Peyer's patch (tissue), 4 donors: ENCODE results near the gene CRYL1. TPM values are rescaled to one million over a fixed set of nuclear protein-coding genes. Genes with fewer than 3 reads are reported as not detected.

Experiments
- DNase-seq, 3 donors: peaks; one replicate each; pipeline ENCODE4 v3.0.0-alpha.2; 2017 to 2019
- H3K27ac ChIP-seq, 4 donors: fragments of 200-600 bp; sonication (generic); one replicate each; pipeline ENCODE4 v1.5.1; 2016 to 2019
- H3K27me3 ChIP-seq, 2 donors: fragments of 200-600 bp; sonication (generic); one replicate each; pipeline ENCODE4 v1.5.1; 2019
- H3K36me3 ChIP-seq, 3 donors: fragments of 200-600 bp; sonication (generic); one replicate each; pipeline ENCODE4 v1.5.1; 2016 to 2019
- H3K4me1 ChIP-seq, 4 donors: fragments of 200-600 bp; sonication (generic); one replicate each; pipeline ENCODE4 v1.5.1; 2016 to 2019
- H3K4me3 ChIP-seq, 4 donors: fragments of 200-600 bp; sonication (generic); 1 replicate in 3 of 4; 2 replicates in 1 of 4; pipeline ENCODE4 v1.5.1; 2016 to 2019; ENCODE audit warnings: mild to moderate bottlenecking in 1 of 4
- H3K9me3 ChIP-seq, 4 donors: fragments of 200-600 bp; sonication (generic); one replicate each; pipeline ENCODE4 v1.5.1; 2016 to 2019; ENCODE audit warnings: mild to moderate bottlenecking in 1 of 4
- CTCF ChIP-seq, 6 experiments: fragments of 450-650 bp in 4 of 6; fragments of 200-600 bp in 2 of 6; sonication (generic) in 1 of 6; IDR thresholded peaks; one replicate each; pipeline ENCODE4 v1.5.1; 2017 to 2019; ENCODE audit warnings: antibody characterized with exemption in 6 of 6, mild to moderate bottlenecking in 3 of 6, moderate library complexity in 1 of 6
- POLR2A ChIP-seq, 2 donors: fragments of 450-650 bp; IDR thresholded peaks; one replicate each; pipeline ENCODE4 v1.5.1; 2017; ENCODE audit warnings: antibody characterized with exemption in 2 of 2, mild to moderate bottlenecking in 2 of 2, moderate library complexity in 2 of 2
- total RNA-seq, 4 donors: library from RNA; depleted of rRNA; stranded (reverse); fragments of >200 nt; gene quantifications; one replicate each; pipeline ENCODE4 v1.1.0, GENCODE V29; 2016

The CRYL1 gene
- total RNA-seq, 4 donors from 2014 or later, result 81.7 to 357 (median 299) TPM

DNA sequence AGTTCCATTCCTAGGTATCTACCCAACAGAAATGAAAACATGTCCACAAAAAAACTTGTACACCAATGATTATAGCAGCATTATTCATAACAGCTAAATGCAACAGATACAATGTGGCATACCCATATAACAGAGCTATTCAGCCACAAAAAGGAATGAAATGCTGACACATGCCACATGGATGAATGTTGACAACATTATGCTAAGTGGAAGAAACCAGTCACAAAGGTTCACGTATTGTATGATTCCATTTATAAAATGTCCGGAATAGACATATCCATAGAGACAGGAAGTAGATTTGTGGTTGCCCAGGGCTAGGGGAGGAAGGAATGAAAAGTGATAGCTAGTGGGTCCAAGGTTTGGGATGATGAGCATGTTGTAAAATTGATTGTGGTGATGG, 10.8 kb downstream of the CRYL1 start:
- H3K27me3 ChIP-seq, result no peaks in the 10 kb centered on the region
- no peak overlapping the region for H3K27ac ChIP-seq
- peaks cover 0 to 31% (median 0%) of the 10 kb centered on the region in 3 donors for H3K36me3 ChIP-seq
- no peaks in the 10 kb centered on the region for H3K9me3 ChIP-seq
- no peak for DNase-seq
- no peak overlapping the region for H3K4me3 ChIP-seq
- peaks cover 0 to 6% (median 0%) of the 10 kb centered on the region in 4 donors for H3K4me1 ChIP-seq
- TF ChIP-seq POLR2A (IDR thresholded peaks at IDR 0.05) (no peak), CTCF (IDR thresholded peaks at IDR 0.05) (no peak)

GRCh38 chr13:20513466-20513995, 12.1 kb downstream of the CRYL1 start:
- H3K9me3 ChIP-seq, result no peaks in the 10 kb centered on the region
- H3K27me3 ChIP-seq, result no peaks in the 10 kb centered on the region
- no peak overlapping the region for H3K27ac ChIP-seq
- no peak for DNase-seq
- TF ChIP-seq CTCF (IDR thresholded peaks at IDR 0.05) (no peak), POLR2A (IDR thresholded peaks at IDR 0.05) (no peak)
- H3K4me1 ChIP-seq, result no peaks in the 10 kb centered on the region
- no peak overlapping the region for H3K4me3 ChIP-seq
- H3K36me3 ChIP-seq, result peaks cover 0 to 41% (median 0%) of the 10 kb centered on the region in 3 donors

DNA sequence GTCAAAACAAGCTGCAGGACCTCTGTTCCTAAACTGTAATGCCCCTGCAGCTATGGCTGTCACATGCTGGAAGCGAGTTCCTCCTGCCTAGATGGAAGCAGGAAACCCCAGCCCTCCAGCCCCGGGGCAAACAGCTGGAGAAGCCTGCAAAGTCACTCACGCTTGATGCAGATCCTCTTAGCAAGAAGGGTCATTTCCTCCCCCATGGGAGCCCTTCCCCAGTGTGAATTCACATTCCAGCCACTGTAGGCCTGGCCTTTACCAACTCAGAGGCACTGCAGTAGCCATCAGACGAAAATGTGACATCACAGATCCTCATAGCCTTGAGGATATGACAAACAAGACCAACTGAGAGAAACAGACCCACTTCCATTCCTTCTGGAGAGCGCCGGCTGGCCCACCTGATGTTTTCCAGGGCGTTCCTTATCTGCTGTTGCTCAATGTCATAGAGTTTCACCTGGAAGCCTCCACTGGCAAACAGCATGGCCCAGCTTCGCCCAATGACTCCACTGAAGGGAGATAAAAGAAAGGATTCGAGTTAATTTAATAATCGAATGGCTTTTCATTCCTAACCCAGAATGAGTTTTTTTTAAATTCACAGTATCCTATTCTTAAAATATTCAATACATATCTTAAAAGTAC, 13.5 kb downstream of the CRYL1 start:
- H3K4me1 ChIP-seq, result no peaks in the 10 kb centered on the region
- TF ChIP-seq CTCF (IDR thresholded peaks at IDR 0.05) (no peak), POLR2A (IDR thresholded peaks at IDR 0.05) (no peak)
- H3K27me3 ChIP-seq, result no peaks in the 10 kb centered on the region
- no peak for DNase-seq
- no peak overlapping the region for H3K4me3 ChIP-seq
- no peak overlapping the region for H3K27ac ChIP-seq
- H3K9me3 ChIP-seq, result no peaks in the 10 kb centered on the region
- peaks cover 0 to 41% (median 0%) of the 10 kb centered on the region in 3 donors for H3K36me3 ChIP-seq

DNA sequence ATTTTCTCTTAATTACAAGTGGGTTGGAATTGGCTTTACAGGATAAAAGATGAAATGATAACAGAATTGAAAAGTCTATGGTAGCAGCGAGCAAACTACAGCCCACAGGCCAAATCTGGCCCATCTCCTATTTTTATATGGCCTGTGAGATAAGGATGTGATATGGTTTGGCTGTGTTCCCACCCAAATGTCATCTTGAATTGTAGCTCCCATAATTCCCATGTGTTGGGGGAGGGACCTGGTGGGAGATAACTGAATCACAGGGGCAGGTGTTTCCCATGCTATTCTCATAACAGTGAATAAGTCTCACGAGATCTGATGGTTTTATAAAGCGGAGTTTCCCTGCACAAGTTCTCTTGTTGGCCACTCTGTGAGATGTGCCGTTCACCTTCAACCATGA, 19.0 kb downstream of the CRYL1 start:
- Histone ChIP-seq H3K4me1 (no peaks in the 10 kb centered on the region), H3K27me3 (no peaks in the 10 kb centered on the region), H3K4me3 (no peak overlapping the region), H3K36me3 (peaks cover 0 to 51% (median 0%) of the 10 kb centered on the region in 3 donors), H3K27ac (peak overlapping the region in 1 of 4 donors; percentile 4), H3K9me3 (no peaks in the 10 kb centered on the region)
- TF ChIP-seq POLR2A (IDR thresholded peaks at IDR 0.05), result no peak
- no peak for TF ChIP-seq CTCF (IDR thresholded peaks at IDR 0.05)
- no peak for DNase-seq

DNA sequence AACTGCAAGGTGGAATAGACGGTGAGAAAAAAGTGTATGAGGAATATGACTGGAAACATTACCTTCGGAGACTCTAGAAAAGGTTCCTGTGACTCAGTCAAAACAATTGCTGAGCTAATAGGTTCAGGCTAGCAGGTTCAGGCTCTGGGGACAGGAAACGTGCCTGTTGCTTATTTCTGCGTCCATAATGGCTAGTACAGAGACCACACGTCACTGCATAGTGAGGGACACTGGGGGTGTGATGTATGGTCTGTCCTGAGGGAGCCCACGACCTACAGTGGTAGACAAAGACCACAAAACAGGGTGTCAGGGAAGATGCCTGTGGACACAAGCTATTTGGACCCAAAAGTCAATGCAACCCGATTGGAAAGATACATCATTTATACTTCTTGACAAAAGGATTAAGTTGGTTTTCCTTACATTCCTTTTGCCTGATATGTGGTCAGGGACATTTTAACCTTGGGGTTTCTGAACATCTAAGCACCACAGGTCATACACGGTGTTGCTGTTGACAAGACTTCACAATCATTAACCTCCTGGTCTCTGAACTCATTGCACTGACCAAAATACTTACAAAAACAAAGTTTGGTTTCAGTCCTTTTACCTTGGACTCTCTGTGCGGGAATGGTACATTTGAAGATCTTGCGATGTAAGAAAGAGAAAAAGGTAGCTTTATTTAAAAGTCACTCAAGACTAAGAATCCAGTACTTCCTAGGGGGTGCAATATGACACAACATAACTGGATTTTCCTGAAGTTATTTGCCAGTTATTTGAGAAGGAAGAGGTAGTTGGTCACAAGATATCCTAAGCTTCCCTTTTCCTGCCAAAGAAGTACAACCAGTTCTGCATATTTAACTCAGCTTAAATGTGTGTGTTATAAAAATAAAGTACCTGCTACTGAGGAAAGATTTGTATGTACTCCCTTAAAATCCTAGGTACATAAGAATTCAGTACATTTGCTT, 20.0 kb downstream of the CRYL1 start:
- H3K27me3 ChIP-seq, result no peaks in the 10 kb centered on the region
- no peaks in the 10 kb centered on the region for H3K4me1 ChIP-seq
- H3K27ac ChIP-seq, result no peak overlapping the region
- TF ChIP-seq POLR2A (IDR thresholded peaks at IDR 0.05) (no peak), CTCF (IDR thresholded peaks at IDR 0.05) (no peak)
- no peak for DNase-seq
- no peak overlapping the region for H3K4me3 ChIP-seq
- peaks cover 0 to 41% (median 0%) of the 10 kb centered on the region in 3 donors for H3K36me3 ChIP-seq
- H3K9me3 ChIP-seq, result no peaks in the 10 kb centered on the region
